ENCODE measurements around the gene VPS18.
A peak's percentile ranks its signal among the peaks of the same experiment; 100 is the strongest.

Gene VPS18

DNA sequence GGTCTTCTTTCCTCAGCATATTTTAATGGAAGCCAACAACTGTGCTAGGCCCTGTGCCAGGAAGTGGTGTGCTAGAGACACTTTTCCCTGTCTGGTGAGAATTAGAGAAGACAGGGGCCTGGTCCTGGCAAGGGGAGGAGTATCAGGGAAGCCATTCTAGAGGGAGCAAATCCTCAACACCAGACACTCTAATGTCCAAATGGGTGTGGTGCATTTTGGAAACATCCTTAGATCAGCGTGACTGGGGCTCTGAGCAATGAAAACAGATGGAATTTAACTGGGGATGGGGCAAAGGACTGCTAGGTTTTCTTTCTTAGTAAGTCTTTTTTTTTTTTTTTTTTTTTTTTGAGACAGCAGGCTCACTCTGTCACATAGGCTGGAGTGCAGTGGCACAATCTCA lies 7.7 kb upstream of the VPS18 start:
- TF ChIP-seq, protein P1, sequence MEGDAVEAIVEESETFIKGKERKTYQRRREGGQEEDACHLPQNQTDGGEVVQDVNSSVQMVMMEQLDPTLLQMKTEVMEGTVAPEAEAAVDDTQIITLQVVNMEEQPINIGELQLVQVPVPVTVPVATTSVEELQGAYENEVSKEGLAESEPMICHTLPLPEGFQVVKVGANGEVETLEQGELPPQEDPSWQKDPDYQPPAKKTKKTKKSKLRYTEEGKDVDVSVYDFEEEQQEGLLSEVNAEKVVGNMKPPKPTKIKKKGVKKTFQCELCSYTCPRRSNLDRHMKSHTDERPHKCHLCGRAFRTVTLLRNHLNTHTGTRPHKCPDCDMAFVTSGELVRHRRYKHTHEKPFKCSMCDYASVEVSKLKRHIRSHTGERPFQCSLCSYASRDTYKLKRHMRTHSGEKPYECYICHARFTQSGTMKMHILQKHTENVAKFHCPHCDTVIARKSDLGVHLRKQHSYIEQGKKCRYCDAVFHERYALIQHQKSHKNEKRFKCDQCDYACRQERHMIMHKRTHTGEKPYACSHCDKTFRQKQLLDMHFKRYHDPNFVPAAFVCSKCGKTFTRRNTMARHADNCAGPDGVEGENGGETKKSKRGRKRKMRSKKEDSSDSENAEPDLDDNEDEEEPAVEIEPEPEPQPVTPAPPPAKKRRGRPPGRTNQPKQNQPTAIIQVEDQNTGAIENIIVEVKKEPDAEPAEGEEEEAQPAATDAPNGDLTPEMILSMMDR (IDR thresholded peaks at IDR 0.05; ENCODE audit: control extremely low read depth, extremely low read depth, low read depth, missing control alignments), result no peak
- ChIA-PET CTCF (interaction anchor here (1.3 to 3.9 kb wide), 3 partner anchors 8 to 19 kb away, joined by 3 to 38 read pairs (median 15); partner anchors contain the start of genes RHOV and VPS18), POLR2A (no interaction called here)
- no peak for DNase-seq (ENCODE audit: extremely low spot score)

DNA sequence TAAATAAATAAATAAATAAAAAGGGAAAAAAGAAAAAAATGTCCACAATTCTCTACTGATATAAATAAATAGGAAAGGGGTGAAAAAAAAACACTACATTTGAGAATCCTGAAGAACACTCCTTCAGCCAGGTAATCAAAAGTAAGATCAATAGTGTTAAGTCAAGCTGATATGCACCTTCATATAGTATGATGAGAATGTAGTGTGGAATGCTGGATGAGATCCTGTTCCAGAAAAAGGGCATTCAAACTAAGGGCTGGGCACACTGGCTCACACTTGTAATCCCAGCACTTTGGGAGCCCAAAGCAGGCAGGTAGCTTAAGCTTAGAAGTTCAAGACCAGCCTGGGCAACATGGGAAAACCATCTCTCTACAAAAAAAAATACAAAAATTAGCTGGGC lies 5.1 kb upstream of the VPS18 start:
- CTCF ChIA-PET, result interaction anchor here (1.0 to 5.8 kb wide), 5 partner anchors 13 to 296 kb away, joined by 3 to 294 read pairs (median 3); partner anchors contain the start of genes GCHFR and RHOV
- POLR2A ChIA-PET, result no interaction called here
- TF ChIP-seq, protein P1 (IDR thresholded peaks at IDR 0.05; ENCODE audit: control extremely low read depth, extremely low read depth, low read depth, missing control alignments), result no peak
- no peak for DNase-seq (ENCODE audit: extremely low spot score)

DNA sequence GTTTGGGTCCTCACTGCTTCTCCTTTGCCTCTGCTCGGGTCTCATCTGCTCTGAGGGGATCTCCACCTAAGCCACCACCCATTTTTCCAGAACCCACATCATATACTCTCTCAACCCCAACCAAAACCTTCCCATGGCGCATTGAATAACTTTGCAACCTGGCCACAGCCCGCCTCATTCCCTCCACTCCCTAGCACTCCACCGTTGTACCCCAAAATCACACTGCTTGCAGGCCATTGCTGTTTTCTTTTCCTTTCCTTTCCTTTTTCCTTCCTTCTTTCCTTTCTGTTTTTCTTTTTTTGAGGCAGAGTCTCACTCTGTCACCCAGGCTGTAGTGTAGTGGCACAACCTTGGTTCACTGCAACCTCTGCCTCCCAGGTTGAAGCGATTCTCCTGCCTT lies 3.1 kb upstream of the VPS18 start:
- CTCF ChIA-PET, result interaction anchor here (1.0 to 5.8 kb wide), 13 partner anchors 12 to 369 kb away, joined by 3 to 294 read pairs (median 5); partner anchors contain the start of genes GCHFR and RHOV
- DNase-seq (ENCODE audit: extremely low spot score), result no peak
- TF ChIP-seq, protein P1 (IDR thresholded peaks at IDR 0.05; ENCODE audit: control extremely low read depth, extremely low read depth, low read depth, missing control alignments), result no peak
- POLR2A ChIA-PET, result interaction anchor here (1.1 kb wide), 3 partner anchors 17 to 20 kb away, joined by 7 to 12 read pairs (median 7); partner anchors contain the start of gene RHOV

DNA sequence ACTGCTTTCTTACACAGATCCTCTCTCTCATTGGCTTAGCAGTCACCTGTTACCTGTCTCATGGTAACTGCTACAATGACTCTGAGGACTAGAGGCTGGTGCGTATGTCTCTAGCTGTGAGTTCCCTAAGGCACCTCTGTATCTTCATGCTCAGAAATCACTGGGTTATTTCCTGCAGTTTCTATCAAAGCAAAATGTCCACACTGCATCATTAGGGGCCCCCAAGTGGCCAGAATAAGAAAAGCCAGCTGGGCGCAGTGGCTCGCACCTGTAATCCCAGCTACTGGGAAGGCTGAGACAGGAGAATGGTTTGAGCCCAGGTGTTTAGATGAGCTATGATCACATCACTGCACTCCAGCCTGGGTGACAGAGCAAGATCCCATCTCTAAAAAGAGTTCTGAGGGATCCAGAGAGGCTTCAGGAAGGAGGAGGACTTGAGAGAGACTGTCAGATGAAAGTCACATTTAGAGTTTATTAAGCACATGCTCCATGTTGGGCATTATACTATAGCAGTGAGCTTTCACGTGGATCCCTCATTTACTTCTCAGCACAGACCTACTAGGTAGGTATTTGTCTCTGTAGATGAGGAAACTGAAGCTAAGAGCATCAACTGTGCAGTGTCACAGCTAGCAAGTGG lies 2.3 kb upstream of the VPS18 start:
- TF ChIP-seq, protein P1 (IDR thresholded peaks at IDR 0.05; ENCODE audit: control extremely low read depth, extremely low read depth, low read depth, missing control alignments), result peak; percentile 84
- DNase-seq (ENCODE audit: extremely low spot score), result peak; percentile 61
- CTCF ChIA-PET, result interaction anchor here (0.7 to 5.8 kb wide), 30 partner anchors 8 to 378 kb away, joined by 3 to 294 read pairs (median 4); partner anchors contain the start of genes DNAJC17, GCHFR, RHOV and ZFYVE19
- POLR2A ChIA-PET, result interaction anchor here (1.1 to 1.4 kb wide), 3 partner anchors 19 to 22 kb away, joined by 4 to 10 read pairs (median 7); no protein-coding TSS in a partner anchor

DNA sequence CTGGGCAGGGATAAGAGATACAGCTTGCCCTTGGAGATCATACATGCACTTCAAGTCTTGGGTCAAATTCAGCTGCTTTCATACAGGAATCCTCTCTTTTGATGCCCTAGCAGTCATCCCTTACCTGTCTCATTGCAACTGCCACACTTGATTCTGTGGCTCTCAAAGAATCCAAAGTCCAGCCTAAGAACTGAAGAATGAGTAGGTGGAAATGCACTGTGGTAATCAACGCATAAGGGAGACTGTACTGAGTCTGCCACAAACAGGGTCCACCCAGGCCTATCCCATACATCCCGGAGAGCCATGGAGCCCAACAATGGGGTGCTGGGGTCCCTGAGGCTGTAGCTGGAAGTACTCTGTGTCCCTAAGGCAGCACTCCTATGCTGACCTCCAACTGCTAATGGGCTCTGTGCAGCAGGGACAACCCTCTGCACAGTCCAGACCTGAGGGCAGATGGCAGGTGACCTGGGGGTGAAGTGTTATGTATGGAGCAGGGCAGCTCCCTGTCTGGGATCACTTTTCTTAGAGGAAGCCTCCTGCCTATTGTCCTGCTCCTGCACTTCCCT lies 1.7 kb upstream of the VPS18 start:
- ChIA-PET CTCF (interaction anchor here (0.7 to 5.8 kb wide), 30 partner anchors 8 to 378 kb away, joined by 3 to 294 read pairs (median 4); partner anchors contain the start of genes DNAJC17, GCHFR, RHOV and ZFYVE19), POLR2A (interaction anchor here (1.1 to 1.4 kb wide), 3 partner anchors 19 to 23 kb away, joined by 4 to 10 read pairs (median 7); no protein-coding TSS in a partner anchor)
- TF ChIP-seq, protein P1 (IDR thresholded peaks at IDR 0.05; ENCODE audit: control extremely low read depth, extremely low read depth, low read depth, missing control alignments), result no peak
- DNase-seq (ENCODE audit: extremely low spot score), result no peak

DNA sequence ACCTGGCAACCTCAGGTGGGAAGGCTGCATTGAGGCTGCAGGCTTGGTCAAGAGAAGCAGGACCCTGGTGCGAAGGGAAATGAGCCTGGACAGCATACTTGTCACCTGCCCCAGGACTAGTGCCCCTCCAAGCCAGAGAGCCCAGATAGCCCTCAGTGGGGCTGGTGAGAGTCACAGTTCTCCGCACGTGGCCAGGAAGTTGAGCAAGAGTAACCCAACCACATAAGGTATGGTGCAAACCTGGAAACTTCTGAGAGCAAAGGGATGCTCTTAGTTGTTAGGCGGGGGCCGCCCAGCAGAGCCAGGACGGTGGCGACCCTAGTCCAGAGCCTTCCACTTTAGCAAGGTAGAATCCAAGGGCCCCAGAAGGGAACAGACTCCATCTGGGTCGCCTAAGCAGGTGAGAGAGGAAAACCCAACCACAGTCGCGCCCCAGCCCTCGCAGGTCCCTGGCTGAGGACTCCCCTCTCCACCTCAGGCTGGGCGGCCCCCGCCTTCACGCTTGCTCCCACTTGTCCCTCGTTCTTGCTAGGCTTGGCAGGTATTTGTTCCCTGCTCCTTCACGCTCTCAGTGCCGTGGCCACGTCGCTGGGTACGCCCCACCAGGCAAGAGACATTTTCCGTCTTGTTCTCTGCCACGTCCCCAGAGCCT lies 1.1 kb upstream of the VPS18 start:
- ChIA-PET POLR2A (interaction anchor here (1.4 kb wide), 1 partner anchor 20 kb away, joined by 15 read pairs; the partner anchor contains the start of gene RHOV), CTCF (interaction anchor here (0.8 to 5.8 kb wide), 23 partner anchors 8 to 373 kb away, joined by 3 to 294 read pairs (median 6); partner anchors contain the start of genes C15orf62, KNL1 and RHOV)
- no peak for DNase-seq (ENCODE audit: extremely low spot score)
- TF ChIP-seq, protein P1 (IDR thresholded peaks at IDR 0.05; ENCODE audit: control extremely low read depth, extremely low read depth, low read depth, missing control alignments), result no peak

All from GM10248 (cell line).